HG03097 (cell line): ENCODE results near the gene AGAP1.

Experiments used
- ATAC-seq: cut with Tn5 transposase; IDR thresholded peaks from one replicate; pipeline ENCODE4 v1.9.1; 2021; ENCODE audit not compliant: unreplicated experiment, low FRiP score

AGAP1 gene

DNA sequence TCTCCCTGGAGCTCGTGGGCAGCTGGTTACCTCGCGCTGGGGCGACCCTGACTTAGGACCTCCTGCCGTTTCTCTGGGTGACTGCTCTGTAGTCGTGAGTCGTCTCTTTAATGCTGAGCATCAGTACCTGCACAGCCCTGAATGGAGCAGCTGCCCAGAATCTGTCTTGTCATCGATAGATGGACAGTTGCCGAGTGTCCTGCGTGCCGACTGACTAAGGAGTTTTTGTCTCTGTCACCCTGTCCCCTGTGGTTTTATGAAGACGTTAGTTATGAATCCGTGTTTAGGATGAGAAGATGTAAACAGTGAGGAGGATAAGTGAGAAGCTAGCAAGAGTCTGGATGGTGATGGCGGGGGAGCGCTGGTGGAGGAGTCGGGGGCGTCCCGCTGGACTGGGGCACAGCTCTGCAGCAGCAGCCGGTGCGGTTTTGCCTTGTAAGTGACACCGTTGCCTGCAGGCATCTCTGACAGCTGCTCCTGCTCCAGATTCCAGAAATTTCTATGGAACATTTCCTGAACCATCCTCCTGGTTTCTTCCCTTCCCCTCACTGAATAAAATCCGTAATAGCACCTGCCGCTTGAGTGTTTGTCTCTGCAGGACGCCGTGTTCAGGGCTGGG is 13.3 kb downstream of the AGAP1 start:
- ATAC-seq, result no peak

GRCh38 chr2:235507928-235508327 is 14.1 kb downstream of the AGAP1 start:
- ATAC-seq, result no peak

- no peak for ATAC-seq
Observed at GRCh38 chr2:235508371-235509160, 14.7 kb downstream of the AGAP1 start.

DNA sequence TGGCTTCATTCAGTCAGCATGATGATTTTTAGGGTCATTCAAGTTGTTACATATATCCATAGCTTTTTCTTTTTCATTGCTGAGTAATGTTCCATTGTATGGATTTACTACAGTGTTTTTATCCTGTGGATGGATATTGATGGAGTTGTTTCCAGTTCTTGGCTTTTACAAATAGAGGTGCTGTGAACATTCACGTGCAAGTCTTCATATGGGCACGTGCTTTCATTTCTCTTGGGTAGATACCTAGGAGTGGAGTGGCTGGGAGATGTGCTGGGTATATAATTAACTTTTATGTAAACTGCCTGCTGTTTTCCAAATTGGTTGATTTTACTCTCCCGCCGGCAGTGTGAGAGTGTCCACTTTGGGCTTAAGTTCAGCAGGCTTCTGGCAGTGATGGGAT is 16.5 kb downstream of the AGAP1 start:
- no peak for ATAC-seq

DNA sequence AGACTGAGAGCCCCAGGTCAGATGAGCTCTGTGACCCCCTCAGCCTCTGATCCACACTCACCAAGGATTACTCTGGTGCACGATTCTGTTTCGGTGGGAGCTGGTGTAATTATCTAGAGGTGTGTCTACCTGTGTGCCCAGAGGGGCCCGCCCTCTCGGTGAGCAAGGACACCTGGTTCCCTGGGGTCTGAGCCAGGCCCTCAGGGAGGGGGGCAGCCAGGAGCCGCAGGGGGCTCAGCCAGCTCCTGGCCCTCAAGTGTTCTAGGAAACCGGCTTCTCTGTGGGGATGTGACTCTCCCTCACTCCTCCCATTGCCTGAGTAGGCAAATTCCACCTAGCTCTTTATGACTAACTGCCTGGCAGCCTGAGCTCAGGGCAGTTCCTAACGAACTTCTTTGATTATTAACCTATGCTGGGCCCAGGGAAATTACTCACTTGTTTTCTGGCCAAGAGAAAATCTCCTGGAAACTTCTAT is 17.4 kb downstream of the AGAP1 start:
- ATAC-seq, result no peak

GRCh38 chr2:235511751-235512698 is 18.2 kb downstream of the AGAP1 start:
- no peak for ATAC-seq

- no peak for ATAC-seq
Observed at GRCh38 chr2:235512699-235513053, 18.8 kb downstream of the AGAP1 start.

DNA sequence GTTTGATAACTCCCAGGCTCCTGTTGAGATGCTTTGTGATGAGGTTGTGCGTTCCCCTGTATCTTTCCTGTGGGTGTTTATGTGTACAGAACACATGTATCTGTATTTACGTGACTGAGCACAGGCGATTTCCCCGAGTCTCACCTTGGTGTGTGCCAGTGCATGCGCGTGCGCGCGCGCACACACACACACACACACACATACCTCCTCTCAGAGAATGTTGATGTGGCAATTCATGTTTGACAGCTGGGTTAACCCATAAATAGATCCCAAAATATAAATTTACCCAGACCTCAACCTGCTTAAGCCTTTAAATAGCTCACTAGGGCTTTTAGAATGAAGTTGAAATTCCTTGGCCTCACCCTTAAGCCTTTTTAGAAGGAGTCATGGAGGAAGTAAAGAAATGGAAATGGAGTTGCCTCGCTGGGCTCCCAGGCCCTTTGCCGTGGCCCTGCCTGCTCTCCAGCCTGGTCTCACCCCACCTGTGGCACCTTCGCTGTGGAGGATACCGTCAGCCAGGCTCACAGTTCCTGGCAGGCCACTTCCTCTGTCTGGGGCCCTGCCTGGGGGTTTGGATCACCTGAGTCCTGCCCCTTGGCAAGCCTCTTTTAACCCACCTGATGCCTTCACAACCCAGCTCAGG is 20.3 kb downstream of the AGAP1 start:
- no peak for ATAC-seq

GRCh38 chr2:235514627-235515363 is 21.0 kb downstream of the AGAP1 start:
- no peak for ATAC-seq

DNA sequence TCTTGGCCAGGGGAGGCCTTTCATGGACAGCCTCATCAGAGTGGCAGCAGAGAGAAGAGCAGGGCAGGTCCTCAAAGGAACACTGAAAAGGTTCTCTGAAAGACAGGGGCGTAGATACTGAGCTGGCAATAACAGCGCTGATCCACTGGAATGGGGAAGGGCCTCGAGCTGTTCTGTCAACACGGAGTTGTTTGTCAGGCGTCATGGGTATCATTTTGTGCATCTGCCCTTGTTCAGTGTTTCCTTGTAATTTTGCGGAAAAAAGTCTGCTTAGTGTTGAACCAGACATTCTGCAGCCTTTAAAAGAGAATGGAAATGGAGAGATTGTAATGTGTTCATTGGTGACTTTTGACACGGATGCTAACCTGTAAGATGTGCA is 21.5 kb downstream of the AGAP1 start:
- no peak for ATAC-seq

DNA sequence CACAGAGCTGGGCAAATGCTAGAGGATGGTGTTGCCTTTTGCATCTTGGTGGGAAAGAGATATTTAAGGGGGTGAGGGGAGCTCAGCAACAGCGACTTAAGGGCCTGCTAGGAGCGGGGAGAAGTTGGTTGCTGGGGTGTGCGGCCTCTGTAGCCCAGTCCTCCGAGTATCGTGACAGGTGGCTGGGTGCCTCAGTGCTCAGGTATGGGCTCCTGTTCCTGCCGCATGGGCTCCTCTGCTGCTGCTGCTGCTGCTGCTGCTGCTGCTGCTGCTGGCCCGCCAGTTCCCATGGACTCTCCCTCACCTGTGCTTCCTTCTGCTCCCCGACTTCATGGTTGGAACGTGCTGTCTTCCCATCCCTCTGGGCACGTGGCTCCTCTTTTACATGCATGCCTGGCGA is 22.0 kb downstream of the AGAP1 start:
- ATAC-seq, result no peak

DNA sequence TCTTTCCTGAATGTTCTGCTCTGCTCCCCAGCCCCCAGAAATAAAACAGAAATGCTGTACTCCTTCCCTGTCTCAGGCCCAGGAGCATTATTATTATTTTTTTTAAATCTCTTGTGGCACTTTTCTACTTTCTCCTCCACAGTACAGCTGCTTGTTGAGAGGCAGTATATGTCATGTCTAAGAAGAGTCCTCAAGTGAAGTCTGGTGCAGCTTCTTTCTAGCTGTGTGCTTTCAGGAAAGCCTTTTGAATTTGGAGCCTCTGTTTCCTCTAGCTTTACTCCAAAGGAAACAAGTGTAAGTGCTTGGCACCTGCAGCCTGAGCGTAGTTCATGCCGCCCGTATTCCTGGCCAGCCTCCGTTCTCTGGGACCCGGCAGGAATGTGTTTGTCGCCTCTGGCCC is 22.4 kb downstream of the AGAP1 start:
- no peak for ATAC-seq

DNA sequence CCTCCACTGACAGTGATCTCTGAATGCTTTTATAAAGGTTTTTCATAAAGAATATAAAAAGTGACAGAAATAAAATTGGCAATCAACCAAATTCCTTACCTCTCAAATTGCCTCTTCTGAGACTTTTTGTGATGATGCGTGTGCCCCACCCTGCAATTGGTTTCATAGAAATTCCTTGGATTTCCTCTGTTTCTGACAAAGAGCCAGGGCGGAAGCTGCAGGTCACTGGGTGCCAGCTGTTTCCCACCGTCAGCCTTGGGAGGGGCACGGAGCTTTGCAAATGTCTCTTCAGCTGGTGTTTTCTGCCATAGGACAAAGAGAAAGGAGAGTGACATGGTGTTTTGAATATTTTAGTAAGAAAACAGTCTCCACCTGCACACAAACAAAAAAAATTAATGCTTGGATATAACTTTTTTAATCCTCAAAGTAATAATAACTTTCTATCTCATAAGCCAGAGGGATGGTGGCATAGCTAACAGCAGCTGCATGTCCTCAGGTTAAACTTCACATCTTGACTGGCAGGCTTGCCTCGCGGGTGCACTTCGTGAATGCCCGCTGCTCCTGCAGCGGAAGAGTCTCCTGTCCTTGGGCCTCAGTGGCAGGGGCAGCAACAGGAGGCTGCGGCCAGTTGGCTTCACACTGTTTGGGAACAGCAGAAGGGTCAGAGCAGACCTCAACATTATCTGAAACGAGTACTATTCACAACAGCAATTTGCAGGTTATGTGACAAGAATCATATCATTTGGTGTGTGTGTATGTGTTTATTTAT is 24.7 kb downstream of the AGAP1 start:
- ATAC-seq, result no peak

- no peak for ATAC-seq
Observed at GRCh38 chr2:235520787-235521186, 26.9 kb downstream of the AGAP1 start.

- ATAC-seq, result no peak
Observed at GRCh38 chr2:235521844-235522243, 28.0 kb downstream of the AGAP1 start.

DNA sequence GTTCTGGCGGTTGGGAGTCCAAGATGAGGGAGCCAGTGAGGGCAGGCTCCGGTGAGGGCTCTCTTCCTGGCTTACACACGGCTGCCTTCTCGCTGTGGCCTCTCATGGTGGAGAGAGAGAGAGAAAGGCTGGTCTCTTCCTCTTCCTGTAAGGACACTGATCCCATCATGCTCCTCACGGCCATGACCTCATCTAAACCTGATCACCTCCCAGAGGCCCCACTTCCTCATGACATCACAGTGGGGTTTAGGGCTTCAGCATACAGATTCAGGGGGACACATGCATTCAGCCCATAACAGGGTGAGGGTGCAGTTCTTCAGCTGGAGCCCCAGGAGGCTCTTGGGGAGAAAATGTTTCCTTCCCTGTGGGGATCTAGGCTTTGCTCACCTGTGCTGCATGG is 29.2 kb downstream of the AGAP1 start:
- ATAC-seq, result no peak

DNA sequence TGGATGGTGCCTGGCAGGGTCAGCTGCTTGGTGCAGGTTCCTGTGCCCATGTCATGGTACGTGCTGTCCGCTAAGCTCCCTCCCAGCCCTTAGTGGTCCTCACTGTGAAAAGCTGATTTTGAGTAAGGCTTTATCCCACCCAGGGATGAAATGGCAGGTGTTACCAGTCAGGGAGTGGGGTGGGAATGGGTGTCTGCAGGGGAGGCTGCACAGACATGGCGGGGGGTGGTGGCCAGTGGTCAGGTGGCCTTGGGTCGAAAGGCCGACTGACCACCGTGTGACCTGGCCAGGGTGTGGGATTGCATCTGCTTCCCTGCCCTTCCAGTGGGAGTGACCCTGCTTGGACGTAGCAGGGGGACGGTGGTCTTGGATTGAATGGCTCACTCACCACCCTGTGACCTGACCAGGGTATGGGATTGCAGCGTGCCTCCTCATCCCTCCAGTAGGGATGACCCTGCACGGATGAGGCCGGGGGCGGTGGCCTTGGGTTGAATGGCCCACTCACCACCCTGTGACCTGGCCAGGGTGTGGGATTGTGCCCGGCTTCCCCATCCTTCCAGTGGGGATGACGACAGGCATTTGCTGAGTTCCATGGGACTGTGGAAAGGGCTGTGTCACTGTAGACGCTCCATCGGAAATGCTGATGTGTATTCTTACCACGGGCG is 29.8 kb downstream of the AGAP1 start:
- no peak for ATAC-seq

DNA sequence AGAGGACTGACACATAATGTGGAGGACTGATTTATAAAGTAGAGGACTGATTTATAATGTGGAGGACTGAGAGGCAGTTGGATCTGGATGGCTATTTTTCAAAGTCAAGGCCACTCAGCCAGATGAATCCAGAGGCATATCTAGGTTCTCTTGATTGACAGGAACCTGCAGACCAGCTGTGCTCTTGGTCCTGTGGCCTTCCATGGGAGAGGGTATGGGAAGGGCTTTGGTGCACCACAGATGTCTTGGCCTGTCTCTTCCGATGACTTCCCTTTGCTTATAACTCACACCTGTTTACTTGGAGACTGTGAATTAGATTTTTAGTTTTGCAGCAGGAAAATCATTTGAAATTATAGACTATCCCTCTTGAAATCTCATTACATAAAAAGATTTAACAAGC is 32.3 kb downstream of the AGAP1 start:
- no peak for ATAC-seq
